ENCODE measurements around the gene C10orf67.

DNA sequence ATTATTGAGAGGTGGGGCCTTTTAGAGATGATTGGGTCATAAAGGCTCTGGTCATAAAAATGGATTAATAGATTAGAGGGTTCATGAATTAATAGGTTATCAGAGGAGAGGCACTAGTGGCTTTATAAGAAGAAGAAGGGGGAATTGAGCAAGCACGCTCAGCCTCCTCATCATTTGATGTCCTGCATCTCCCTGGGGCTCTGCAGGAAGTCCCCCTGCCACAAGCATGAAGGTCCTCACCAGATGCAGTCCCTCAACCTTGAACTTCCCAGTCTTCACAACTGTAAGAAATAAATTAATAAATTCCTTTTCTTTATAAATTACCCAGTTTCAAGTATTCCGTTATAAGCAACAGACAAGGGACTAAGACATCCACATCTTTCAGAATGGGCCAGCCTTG, 17.1 kb upstream of the C10orf67 start:
- TF ChIP-seq, protein P1, sequence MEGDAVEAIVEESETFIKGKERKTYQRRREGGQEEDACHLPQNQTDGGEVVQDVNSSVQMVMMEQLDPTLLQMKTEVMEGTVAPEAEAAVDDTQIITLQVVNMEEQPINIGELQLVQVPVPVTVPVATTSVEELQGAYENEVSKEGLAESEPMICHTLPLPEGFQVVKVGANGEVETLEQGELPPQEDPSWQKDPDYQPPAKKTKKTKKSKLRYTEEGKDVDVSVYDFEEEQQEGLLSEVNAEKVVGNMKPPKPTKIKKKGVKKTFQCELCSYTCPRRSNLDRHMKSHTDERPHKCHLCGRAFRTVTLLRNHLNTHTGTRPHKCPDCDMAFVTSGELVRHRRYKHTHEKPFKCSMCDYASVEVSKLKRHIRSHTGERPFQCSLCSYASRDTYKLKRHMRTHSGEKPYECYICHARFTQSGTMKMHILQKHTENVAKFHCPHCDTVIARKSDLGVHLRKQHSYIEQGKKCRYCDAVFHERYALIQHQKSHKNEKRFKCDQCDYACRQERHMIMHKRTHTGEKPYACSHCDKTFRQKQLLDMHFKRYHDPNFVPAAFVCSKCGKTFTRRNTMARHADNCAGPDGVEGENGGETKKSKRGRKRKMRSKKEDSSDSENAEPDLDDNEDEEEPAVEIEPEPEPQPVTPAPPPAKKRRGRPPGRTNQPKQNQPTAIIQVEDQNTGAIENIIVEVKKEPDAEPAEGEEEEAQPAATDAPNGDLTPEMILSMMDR (IDR thresholded peaks at IDR 0.05) = no peak
- no peak for TF ChIP-seq POLR2A (IDR thresholded peaks at IDR 0.05)
